ENCODE results near the gene KPNA5. TPM values are rescaled to one million over a fixed set of nuclear protein-coding genes. Genes with fewer than 3 reads are reported as not detected.
A peak's percentile ranks its signal among the peaks of the same experiment; 100 is the strongest.

The KPNA5 gene
- total and polyA plus RNA-seq, 4 donors = 11.3 to 45.3 (median 26.5) TPM

- H3K27ac ChIP-seq (ENCODE audit: low read depth, low read length) = no peak overlapping the region
- H3K9me3 ChIP-seq (ENCODE audit: control insufficient read depth, insufficient read depth, low read length) = no peaks in the 10 kb centered on the region
- H3K4me1 ChIP-seq (ENCODE audit: control insufficient read depth, insufficient read depth, low read length) = peaks cover 13% of the 10 kb centered on the region
- H3K27me3 ChIP-seq (ENCODE audit: control insufficient read depth, insufficient read depth, low read length) = peaks cover 31% of the 10 kb centered on the region
- H3K4me3 ChIP-seq (ENCODE audit: low read depth, low read length) = no peak overlapping the region
- 100% methylated on average over 1 of the region's 5 CpGs for whole genome bisulfite sequencing (ENCODE audit: insufficient coverage)
- no peak for DNase-seq (ENCODE audit: low read depth in 4 of 6, low spot score in 6 of 6)
- H3K36me3 ChIP-seq (ENCODE audit: control insufficient read depth, insufficient read depth, low read length) = no peaks in the 10 kb centered on the region
Observed at GRCh38 chr6:116766506-116767176, 85.6 kb downstream of the KPNA5 start.

- Histone ChIP-seq H3K27me3 (ENCODE audit: control insufficient read depth, insufficient read depth, low read length) (peaks cover 31% of the 10 kb centered on the region), H3K9me3 (ENCODE audit: control insufficient read depth, insufficient read depth, low read length) (no peaks in the 10 kb centered on the region), H3K36me3 (ENCODE audit: control insufficient read depth, insufficient read depth, low read length) (no peaks in the 10 kb centered on the region), H3K27ac (ENCODE audit: low read depth, low read length) (no peak overlapping the region), H3K4me1 (ENCODE audit: control insufficient read depth, insufficient read depth, low read length) (peaks cover 13% of the 10 kb centered on the region), H3K4me3 (ENCODE audit: low read depth, low read length) (no peak overlapping the region)
- no peak for DNase-seq (ENCODE audit: low read depth in 4 of 6, low spot score in 6 of 6)
- no CpG with 5 or more reads among the region's 2 CpGs for WGBS (ENCODE audit: insufficient coverage)
Observed at GRCh38 chr6:116767715-116768114, 86.7 kb downstream of the KPNA5 start.

GRCh38 chr6:116772450-116772849, 91.4 kb downstream of the KPNA5 start:
- Histone ChIP-seq H3K36me3 (ENCODE audit: control insufficient read depth, insufficient read depth, low read length) (no peaks in the 10 kb centered on the region), H3K4me1 (ENCODE audit: control insufficient read depth, insufficient read depth, low read length) (no peaks in the 10 kb centered on the region), H3K27me3 (ENCODE audit: control insufficient read depth, insufficient read depth, low read length) (no peaks in the 10 kb centered on the region), H3K27ac (ENCODE audit: low read depth, low read length) (no peak overlapping the region), H3K9me3 (ENCODE audit: control insufficient read depth, insufficient read depth, low read length) (no peaks in the 10 kb centered on the region), H3K4me3 (ENCODE audit: low read depth, low read length) (no peak overlapping the region)
- 86% methylated on average over 1 of the region's 1 CpG for WGBS (ENCODE audit: insufficient coverage)
- DNase-seq (ENCODE audit: low read depth in 4 of 6, low spot score in 6 of 6) = no peak

GRCh38 chr6:116773886-116774285, 92.9 kb downstream of the KPNA5 start:
- WGBS (ENCODE audit: insufficient coverage) = no CpG with 5 or more reads among the region's 1 CpG

GRCh38 chr6:116779573-116780164, 98.7 kb downstream of the KPNA5 start:
- Histone ChIP-seq H3K4me3 (ENCODE audit: low read depth, low read length) (no peak overlapping the region), H3K9me3 (ENCODE audit: control insufficient read depth, insufficient read depth, low read length) (no peaks in the 10 kb centered on the region), H3K27me3 (ENCODE audit: control insufficient read depth, insufficient read depth, low read length) (no peaks in the 10 kb centered on the region), H3K36me3 (ENCODE audit: control insufficient read depth, insufficient read depth, low read length) (no peaks in the 10 kb centered on the region), H3K27ac (ENCODE audit: low read depth, low read length) (no peak overlapping the region), H3K4me1 (ENCODE audit: control insufficient read depth, insufficient read depth, low read length) (no peaks in the 10 kb centered on the region)
- no CpG with 5 or more reads among the region's 13 CpGs for WGBS (ENCODE audit: insufficient coverage)
- DNase-seq (ENCODE audit: low read depth in 4 of 6, low spot score in 6 of 6) = peak in 4 of 6 donors; percentile 27 to 88 (median 54)

More at GRCh38 chr6:116773886-116774285, 92.9 kb downstream of the KPNA5 start:
- Histone ChIP-seq H3K4me3 (ENCODE audit: low read depth, low read length) (no peak overlapping the region), H3K27ac (ENCODE audit: low read depth, low read length) (no peak overlapping the region), H3K36me3 (ENCODE audit: control insufficient read depth, insufficient read depth, low read length) (no peaks in the 10 kb centered on the region), H3K9me3 (ENCODE audit: control insufficient read depth, insufficient read depth, low read length) (no peaks in the 10 kb centered on the region), H3K27me3 (ENCODE audit: control insufficient read depth, insufficient read depth, low read length) (no peaks in the 10 kb centered on the region), H3K4me1 (ENCODE audit: control insufficient read depth, insufficient read depth, low read length) (no peaks in the 10 kb centered on the region)
- no peak for DNase-seq (ENCODE audit: low read depth in 4 of 6, low spot score in 6 of 6)

- DNase-seq (ENCODE audit: low read depth in 4 of 6, low spot score in 6 of 6) = no peak
- WGBS (ENCODE audit: insufficient coverage) = no CpG with 5 or more reads among the region's 5 CpGs
- Histone ChIP-seq H3K27ac (ENCODE audit: low read depth, low read length) (no peak overlapping the region), H3K4me3 (ENCODE audit: low read depth, low read length) (no peak overlapping the region), H3K9me3 (ENCODE audit: control insufficient read depth, insufficient read depth, low read length) (no peaks in the 10 kb centered on the region), H3K27me3 (ENCODE audit: control insufficient read depth, insufficient read depth, low read length) (no peaks in the 10 kb centered on the region), H3K4me1 (ENCODE audit: control insufficient read depth, insufficient read depth, low read length) (no peaks in the 10 kb centered on the region), H3K36me3 (ENCODE audit: control insufficient read depth, insufficient read depth, low read length) (no peaks in the 10 kb centered on the region)
Observed at GRCh38 chr6:116783852-116784251, 102.8 kb downstream of the KPNA5 start.

Other genes with a start within 250 kb of the KPNA5 start
- gene CALHM6, start 219.8 kb upstream of the KPNA5 start, total RNA-seq = 1 to 10 TPM; 6.7 to 8.5 TPM
- 1 to 10 TPM; 7.0 to 9.0 TPM for gene CALHM6, start 219.8 kb upstream of the KPNA5 start, polyA plus RNA-seq (ENCODE audit: insufficient read length in 2 of 2)
- 1 to 10 TPM; 2.6 to 4.5 TPM for gene CALHM5, start 169.6 kb upstream of the KPNA5 start, total RNA-seq
- gene CALHM5, start 169.6 kb upstream of the KPNA5 start, polyA plus RNA-seq (ENCODE audit: insufficient read length in 2 of 2) = under 1 TPM; 0.75 to 0.82 TPM
- 10 to 100 TPM in 1 of 2 donors, under 1 TPM in 1; 0.33 to 16.1 TPM for gene TRAPPC3L, start 135.5 kb upstream of the KPNA5 start, total RNA-seq
- gene TRAPPC3L, start 135.5 kb upstream of the KPNA5 start, polyA plus RNA-seq (ENCODE audit: insufficient read length in 2 of 2) = under 1 TPM; 0.45 to 0.46 TPM
- gene CALHM4, start 127.5 kb upstream of the KPNA5 start, total RNA-seq = under 1 TPM; 0.22 to 0.30 TPM
- not detected for gene CALHM4, start 127.5 kb upstream of the KPNA5 start, polyA plus RNA-seq (ENCODE audit: insufficient read length in 2 of 2)
- gene RWDD1, start 109.7 kb upstream of the KPNA5 start, total RNA-seq = 10 to 100 TPM; 47.2 to 82.8 TPM
- gene RWDD1, start 109.7 kb upstream of the KPNA5 start, polyA plus RNA-seq (ENCODE audit: insufficient read length in 2 of 2) = 10 to 100 TPM; 83.9 to 92.4 TPM
- gene RSPH4A, start 64.7 kb upstream of the KPNA5 start, total RNA-seq = 10 to 100 TPM in 1 of 2 donors, 1 to 10 TPM in 1; 7.2 to 19.2 TPM
- gene RSPH4A, start 64.7 kb upstream of the KPNA5 start, polyA plus RNA-seq (ENCODE audit: insufficient read length in 2 of 2) = 10 to 100 TPM in 1 of 2 donors, 1 to 10 TPM in 1; 6.6 to 11.0 TPM
- gene ZUP1, start 12.4 kb upstream of the KPNA5 start, total RNA-seq = 10 to 100 TPM; 15.9 to 22.4 TPM
- 10 to 100 TPM; 15.2 to 17.3 TPM for gene ZUP1, start 12.4 kb upstream of the KPNA5 start, polyA plus RNA-seq (ENCODE audit: insufficient read length in 2 of 2)
- gene FAM162B, start 84.5 kb downstream of the KPNA5 start, total RNA-seq = 1 to 10 TPM; 6.0 to 6.7 TPM
- 1 to 10 TPM; 2.4 to 2.9 TPM for gene FAM162B, start 84.5 kb downstream of the KPNA5 start, polyA plus RNA-seq (ENCODE audit: insufficient read length in 2 of 2)
- not detected for gene GPRC6A, start 147.9 kb downstream of the KPNA5 start, total RNA-seq
- not detected for gene GPRC6A, start 147.9 kb downstream of the KPNA5 start, polyA plus RNA-seq (ENCODE audit: insufficient read length in 2 of 2)
- gene RFX6, start 196.0 kb downstream of the KPNA5 start, total RNA-seq = not detected
- under 1 TPM in 1 of 2 donors, not detected in 1; 0.10 TPM for gene RFX6, start 196.0 kb downstream of the KPNA5 start, polyA plus RNA-seq (ENCODE audit: insufficient read length in 2 of 2)

Measured in spinal cord (tissue), 10 donors.